ENCODE results near the gene ASMTL.

ASMTL gene

GRCh38 chrX:1403228-1403627, 49.5 kb downstream of the ASMTL start:
- DNase-seq, result no peak

GRCh38 chrX:1401611-1402430, 50.9 kb downstream of the ASMTL start:
- no peak for DNase-seq

GRCh38 chrX:1400742-1401471, 51.8 kb downstream of the ASMTL start:
- DNase-seq, result no peak

- no peak for DNase-seq
Measured at GRCh38 chrX:1400049-1400448, 52.7 kb downstream of the ASMTL start.

- DNase-seq, result no peak
Measured at GRCh38 chrX:1398431-1399340, 54.0 kb downstream of the ASMTL start.

- DNase-seq, result no peak
Measured at GRCh38 chrX:1397441-1398270, 55.1 kb downstream of the ASMTL start.

GRCh38 chrX:1397001-1397400, 55.7 kb downstream of the ASMTL start:
- no peak for DNase-seq

GRCh38 chrX:1395646-1396216, 57.0 kb downstream of the ASMTL start:
- no peak for DNase-seq

GRCh38 chrX:1394731-1395501, 57.8 kb downstream of the ASMTL start:
- no peak for DNase-seq

GRCh38 chrX:1393871-1394615, 58.7 kb downstream of the ASMTL start:
- DNase-seq, result no peak

- DNase-seq, result no peak
Measured at GRCh38 chrX:1392376-1393068, 60.2 kb downstream of the ASMTL start.

- no peak for DNase-seq
Measured at GRCh38 chrX:1391707-1392375, 60.9 kb downstream of the ASMTL start, which contains the start of gene SLC25A6. SLC25A6 (minus strand) TSS chrX:1392113; CDS start chrX:1392009, 104 bp downstream.

GRCh38 chrX:1391370-1391706, 61.4 kb downstream of the ASMTL start:
- no peak for DNase-seq

- DNase-seq, result no peak
Measured at GRCh38 chrX:1390621-1391369, 61.9 kb downstream of the ASMTL start.

GRCh38 chrX:1389993-1390285, 62.8 kb downstream of the ASMTL start:
- DNase-seq, result no peak

GRCh38 chrX:1389181-1389992, 63.3 kb downstream of the ASMTL start:
- DNase-seq, result no peak

GRCh38 chrX:1388651-1389050, 64.1 kb downstream of the ASMTL start:
- DNase-seq, result no peak

Data from activated CD4-positive, CD25-positive, alpha-beta regulatory T cell (primary cell).